Measurements from ENCODE around the gene SH2D1B.

The SH2D1B gene

GRCh38 chr1:162416215-162416614, 4.3 kb upstream of the SH2D1B start:
- H3K4me3 ChIP-seq (replicated peaks; ENCODE audit: low read depth, low read length): no peak overlapping the region
- no peak for DNase-seq (ENCODE audit: low read depth)
- TF ChIP-seq CTCF (IDR thresholded peaks at IDR 0.05; ENCODE audit: low read length, missing control alignments): no peak

- no peak for DNase-seq (ENCODE audit: low read depth)
- H3K4me3 ChIP-seq (replicated peaks; ENCODE audit: low read depth, low read length): no peak overlapping the region
- no peak for TF ChIP-seq CTCF (IDR thresholded peaks at IDR 0.05; ENCODE audit: low read length, missing control alignments)
Observed at GRCh38 chr1:162407539-162407938, 4.4 kb downstream of the SH2D1B start.

GRCh38 chr1:162406811-162407210, 5.1 kb downstream of the SH2D1B start:
- DNase-seq (ENCODE audit: low read depth): no peak
- no peak overlapping the region for H3K4me3 ChIP-seq (replicated peaks; ENCODE audit: low read depth, low read length)
- TF ChIP-seq CTCF (IDR thresholded peaks at IDR 0.05; ENCODE audit: low read length, missing control alignments): no peak

- H3K4me3 ChIP-seq (replicated peaks; ENCODE audit: low read depth, low read length): no peak overlapping the region
- no peak for TF ChIP-seq CTCF (IDR thresholded peaks at IDR 0.05; ENCODE audit: low read length, missing control alignments)
- no peak for DNase-seq (ENCODE audit: low read depth)
Observed at GRCh38 chr1:162405800-162406199, 6.1 kb downstream of the SH2D1B start.

DNA sequence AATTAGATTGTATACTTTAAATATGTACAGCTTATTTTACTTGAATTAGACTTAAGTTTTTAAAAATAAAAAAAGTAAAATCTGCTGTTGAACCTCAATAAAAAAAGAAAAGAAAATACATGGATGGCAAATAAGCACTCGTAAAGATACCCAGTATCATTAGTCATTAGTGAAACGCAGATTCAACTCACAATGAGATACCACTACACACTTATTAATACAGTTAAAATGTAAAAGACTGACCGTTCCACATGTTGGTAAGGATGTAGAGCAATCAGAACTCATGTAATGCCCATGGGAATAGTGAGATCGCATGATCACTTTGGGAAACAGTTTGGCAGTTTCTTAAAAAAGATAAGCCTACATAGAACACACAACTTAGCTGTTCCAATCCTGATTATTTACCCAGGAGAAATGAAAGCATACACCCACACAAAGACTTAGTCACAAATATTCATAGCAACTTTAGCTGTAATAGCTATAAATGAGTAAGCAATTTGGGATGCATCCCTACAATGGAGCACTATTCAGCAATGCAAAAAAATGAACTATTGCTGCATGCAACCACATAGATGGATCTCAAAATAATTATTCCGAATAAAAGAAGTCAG, 7.3 kb downstream of the SH2D1B start:
- DNase-seq (ENCODE audit: low read depth): peak; percentile 68
- no peak overlapping the region for H3K4me3 ChIP-seq (replicated peaks; ENCODE audit: low read depth, low read length)
- TF ChIP-seq CTCF (IDR thresholded peaks at IDR 0.05; ENCODE audit: low read length, missing control alignments): no peak

DNA sequence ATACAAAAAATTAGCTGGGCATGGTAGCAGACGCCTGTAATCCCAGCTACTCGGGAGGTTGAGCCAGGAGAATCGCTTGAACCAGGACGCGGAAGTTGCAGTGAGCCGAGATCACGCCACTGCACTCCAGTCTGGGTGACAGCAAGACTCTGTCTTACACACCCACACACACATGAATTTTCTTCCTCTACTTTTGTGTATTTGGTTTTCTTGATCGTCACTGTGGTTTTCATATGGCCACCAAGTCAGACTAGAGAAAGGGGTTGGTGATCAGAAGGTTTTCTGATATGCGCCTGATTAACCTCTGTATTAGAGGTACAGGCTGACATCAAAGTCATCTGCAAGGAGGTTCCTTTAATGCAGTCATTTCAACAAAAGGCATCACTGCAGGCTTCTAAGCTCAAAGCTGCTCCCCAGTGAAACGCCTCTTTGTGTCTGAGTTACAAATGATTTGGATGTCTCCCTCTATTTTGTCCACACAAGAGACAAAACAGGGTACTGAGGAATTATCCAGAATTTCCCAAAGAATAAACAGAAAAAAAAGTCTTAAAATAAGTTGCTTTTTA, 11.1 kb downstream of the SH2D1B start:
- no peak overlapping the region for H3K4me3 ChIP-seq (replicated peaks; ENCODE audit: low read depth, low read length)
- no peak for TF ChIP-seq CTCF (IDR thresholded peaks at IDR 0.05; ENCODE audit: low read length, missing control alignments)
- DNase-seq (ENCODE audit: low read depth): no peak

DNA sequence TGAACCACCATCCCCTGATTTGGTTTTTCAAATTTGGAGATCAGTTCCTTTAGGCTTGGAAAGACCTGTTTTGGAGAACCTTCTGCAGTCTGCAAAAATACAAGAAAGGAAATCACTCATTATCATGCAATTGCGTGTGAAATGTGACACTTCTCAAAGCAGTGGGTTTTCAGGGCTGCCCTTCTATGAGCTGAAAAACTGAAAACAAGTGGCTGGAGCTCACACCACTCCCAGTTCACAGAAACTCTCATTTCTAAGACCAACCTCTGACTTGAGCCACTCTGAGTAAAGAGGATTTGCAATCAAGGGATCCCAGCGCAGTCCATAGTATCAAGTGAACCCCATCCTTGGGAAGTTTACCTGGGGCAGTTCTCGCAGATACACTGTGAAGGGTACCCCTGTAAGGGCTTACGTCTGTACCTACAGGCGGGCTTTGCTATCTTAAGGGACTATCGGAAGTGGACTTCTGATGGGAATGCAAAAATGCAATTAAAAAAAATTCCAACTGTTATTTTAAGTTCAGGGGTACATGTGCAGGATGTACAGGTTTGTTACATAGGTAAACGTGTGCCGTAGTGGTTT, 12.8 kb downstream of the SH2D1B start:
- TF ChIP-seq CTCF (IDR thresholded peaks at IDR 0.05; ENCODE audit: low read length, missing control alignments): no peak
- H3K4me3 ChIP-seq (replicated peaks; ENCODE audit: low read depth, low read length): no peak overlapping the region
- no peak for DNase-seq (ENCODE audit: low read depth)
